T-cell (primary cell): ENCODE data around the gene ALG8. TPM values are rescaled to one million over a fixed set of nuclear protein-coding genes. Genes with fewer than 3 reads are reported as not detected.

Experiments used
- ATAC-seq, 4 experiments: fragments of 200-7000 bp in 3 of 4; fragments of 150-1000 bp in 1 of 4; cut with Tn5 transposase; replicated peaks in 1 of 4; 1 replicate in 3 of 4; 2 replicates in 1 of 4; pipeline ENCODE4 v1.10.0; 2021; ENCODE audit warnings: moderate library complexity in 3 of 4, mild to moderate bottlenecking in 2 of 4, moderate number of reproducible peaks in 1 of 4
- CTCF ChIA-PET, 2 donors: fragments of 300-600 bp; sonication (Branson Sonifier 250); formaldehyde crosslinking; loops; one replicate each; lab custom pipeline; 2022; ENCODE audit warnings: antibody characterized with exemption in 2 of 2; lab: Charles Lee
- POLR2A ChIA-PET, 2 donors: fragments of 300-600 bp; sonication (Branson Sonifier 250); formaldehyde crosslinking; loops; one replicate each; lab custom pipeline; 2022; ENCODE audit warnings: antibody characterized with exemption in 2 of 2; lab: Charles Lee
- DNase-seq, 35 experiments: peaks; one replicate each; pipeline versions ENCODE4 v3.0.0 to v3.0.0-alpha.2; 2013 to 2023
- H3K27ac ChIP-seq: one replicate; pipeline ENCODE4 v1.5.1; 2013; ENCODE audit warnings: low read length
- H3K27me3 ChIP-seq, 2 experiments: replicated peaks in 1 of 2; 1 replicate in 1 of 2; 2 replicates in 1 of 2; pipeline versions ENCODE4 v1.6.1 to v1.7.0; 2013; ENCODE audit warnings: low read length in 1 of 2, mixed read lengths in 1 of 2; ENCODE audit not compliant: control insufficient read depth in 2 of 2, insufficient read depth in 2 of 2; ENCODE audit errors: extremely low read depth in 1 of 2
- H3K36me3 ChIP-seq, 2 donors: 1 replicate in 1 of 2; 2 replicates in 1 of 2; pipeline versions ENCODE4 v1.6.1 to v1.7.0; 2013; ENCODE audit warnings: low read length in 1 of 2; ENCODE audit not compliant: control insufficient read depth in 2 of 2, insufficient read depth in 1 of 2; ENCODE audit errors: extremely low read depth in 1 of 2
- H3K4me1 ChIP-seq, 2 experiments: 1 replicate in 1 of 2; 2 replicates in 1 of 2; pipeline versions ENCODE4 v1.6.1 to v1.7.0; 2013; ENCODE audit warnings: low read length in 2 of 2, mixed read lengths in 1 of 2; ENCODE audit not compliant: insufficient read depth in 2 of 2, control insufficient read depth in 1 of 2; ENCODE audit errors: extremely low read depth in 1 of 2
- H3K4me3 ChIP-seq, 2 donors: 1 replicate in 1 of 2; 2 replicates in 1 of 2; pipeline versions ENCODE4 v1.5.1 to v1.7.0; 2013; ENCODE audit warnings: mild to moderate bottlenecking in 2 of 2, low read length in 1 of 2, moderate library complexity in 1 of 2; ENCODE audit not compliant: control insufficient read depth in 1 of 2; ENCODE audit errors: extremely low read depth in 1 of 2
- H3K9me3 ChIP-seq: 2 replicates; pipeline ENCODE4 v1.7.0; 2013
- H3K27ac Mint-ChIP-seq, 2 donors: one replicate each; pipeline ENCODE4 v1.8.0; 2020 to 2021; ENCODE audit warnings: mild to moderate bottlenecking in 2 of 2, mixed read lengths in 2 of 2
- H3K27me3 Mint-ChIP-seq, 2 donors: one replicate each; pipeline ENCODE4 v1.8.0; 2021 to 2022; ENCODE audit warnings: mixed read lengths in 2 of 2
- H3K36me3 Mint-ChIP-seq: one replicate; pipeline ENCODE4 v1.8.0; 2021; ENCODE audit warnings: mixed read lengths
- H3K4me1 Mint-ChIP-seq, 3 donors: one replicate each; pipeline ENCODE4 v1.8.0; 2020 to 2022; ENCODE audit warnings: mixed read lengths in 3 of 3, mild to moderate bottlenecking in 1 of 3
- H3K4me3 Mint-ChIP-seq, 3 donors: one replicate each; pipeline ENCODE4 v1.8.0; 2020 to 2022; ENCODE audit warnings: mild to moderate bottlenecking in 3 of 3, mixed read lengths in 3 of 3, moderate library complexity in 3 of 3
- H3K9me3 Mint-ChIP-seq, 3 donors: one replicate each; pipeline ENCODE4 v1.8.0; 2020 to 2022; ENCODE audit warnings: mixed read lengths in 3 of 3
- WGBS: methylation state at CpG from one replicate; pipeline ENCODE4 v1.1.5; 2013; ENCODE audit warnings: missing lambda C conversion rate; ENCODE audit not compliant: insufficient coverage; 5-methylcytosine and 5-hydroxymethylcytosine counted together
- total RNA-seq, 35 experiments: library from RNA in 6 of 35; stranded (reverse) in 6 of 35; fragments of 120-200 nt in 1 of 35; gene quantifications; one replicate each; pipeline versions ENCODE4 v1.2.1 to v1.2.4 and lab custom pipeline; 2013 to 2026

Gene ALG8
- total RNA-seq, 5 donors from 2014 or later (not counting 1 experiment from before 2014, with no cell fraction given) = 23.1 to 34.1 (median 31.8) TPM

DNA sequence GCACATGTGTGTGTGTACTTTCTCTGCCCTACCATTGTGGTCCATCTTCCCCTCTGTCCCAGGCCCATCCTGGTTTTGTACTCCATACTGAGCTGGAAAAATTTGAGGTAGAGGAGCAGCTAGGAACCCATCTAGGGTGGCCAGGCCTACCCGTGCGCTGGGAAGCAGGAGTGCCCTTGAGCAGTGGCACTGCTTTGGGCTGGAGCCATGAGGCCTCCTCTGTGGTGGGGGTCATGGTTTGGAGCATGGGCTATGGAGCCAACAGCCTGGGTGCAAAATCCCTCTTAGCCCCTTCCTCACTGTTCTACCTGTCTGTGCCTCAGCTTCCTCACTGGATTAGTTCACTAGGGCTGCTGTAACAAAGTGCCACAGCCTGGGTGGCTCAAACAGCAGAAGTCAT, 21.9 kb upstream of the ALG8 start:
- H3K9me3 Mint-ChIP-seq = no peaks in the 10 kb centered on the region
- DNase-seq = no peak
- Histone ChIP-seq H3K4me3 (no peak overlapping the region), H3K27me3 (no peaks in the 10 kb centered on the region), H3K4me1 (no peaks in the 10 kb centered on the region), H3K27ac (no peak overlapping the region), H3K36me3 (no peaks in the 10 kb centered on the region), H3K9me3 (no peaks in the 10 kb centered on the region)
- no peak overlapping the region for H3K27ac Mint-ChIP-seq
- H3K4me3 Mint-ChIP-seq = no peak overlapping the region
- ChIA-PET CTCF (no interaction called here), POLR2A (no interaction called here)
- 100% methylated on average over 2 of the region's 2 CpGs for WGBS
- ATAC-seq = no peak
- H3K36me3 Mint-ChIP-seq = no peaks in the 10 kb centered on the region
- H3K27me3 Mint-ChIP-seq = no peaks in the 10 kb centered on the region
- H3K4me1 Mint-ChIP-seq = no peaks in the 10 kb centered on the region

DNA sequence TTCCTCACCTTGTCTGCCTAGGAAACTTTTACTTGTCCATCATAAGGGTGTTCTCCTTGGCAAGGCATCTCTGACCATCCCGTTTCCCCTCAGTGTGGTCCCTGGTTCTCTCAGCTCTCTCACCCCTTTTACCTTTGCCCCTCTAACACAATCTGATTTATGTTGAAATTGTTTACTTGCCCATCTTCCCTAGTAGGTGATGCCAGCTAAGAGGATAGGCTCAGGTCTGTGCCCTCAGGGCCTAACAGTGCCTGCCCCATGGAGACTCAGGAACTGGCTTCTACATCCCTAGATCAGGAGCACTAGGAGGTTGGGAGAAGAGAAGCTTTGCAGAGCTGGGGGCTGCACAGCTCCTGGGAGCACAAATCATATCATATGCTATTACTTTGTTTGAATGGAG, 21.1 kb upstream of the ALG8 start:
- Histone ChIP-seq H3K4me3 (no peak overlapping the region), H3K36me3 (no peaks in the 10 kb centered on the region), H3K4me1 (no peaks in the 10 kb centered on the region), H3K9me3 (no peaks in the 10 kb centered on the region), H3K27me3 (no peaks in the 10 kb centered on the region), H3K27ac (no peak overlapping the region)
- ATAC-seq = no peak
- H3K9me3 Mint-ChIP-seq = no peaks in the 10 kb centered on the region
- H3K36me3 Mint-ChIP-seq = no peaks in the 10 kb centered on the region
- ChIA-PET CTCF (interaction anchor here in 1 of 2 donors (0.8 kb wide), 1 partner anchor 113 kb away, joined by 7 read pairs; no protein-coding TSS in a partner anchor), POLR2A (no interaction called here)
- H3K4me3 Mint-ChIP-seq = no peak overlapping the region
- DNase-seq = no peak
- no peaks in the 10 kb centered on the region for H3K27me3 Mint-ChIP-seq
- H3K27ac Mint-ChIP-seq = no peak overlapping the region
- no CpG with 5 or more reads among the region's 1 CpG for WGBS
- H3K4me1 Mint-ChIP-seq = no peaks in the 10 kb centered on the region

DNA sequence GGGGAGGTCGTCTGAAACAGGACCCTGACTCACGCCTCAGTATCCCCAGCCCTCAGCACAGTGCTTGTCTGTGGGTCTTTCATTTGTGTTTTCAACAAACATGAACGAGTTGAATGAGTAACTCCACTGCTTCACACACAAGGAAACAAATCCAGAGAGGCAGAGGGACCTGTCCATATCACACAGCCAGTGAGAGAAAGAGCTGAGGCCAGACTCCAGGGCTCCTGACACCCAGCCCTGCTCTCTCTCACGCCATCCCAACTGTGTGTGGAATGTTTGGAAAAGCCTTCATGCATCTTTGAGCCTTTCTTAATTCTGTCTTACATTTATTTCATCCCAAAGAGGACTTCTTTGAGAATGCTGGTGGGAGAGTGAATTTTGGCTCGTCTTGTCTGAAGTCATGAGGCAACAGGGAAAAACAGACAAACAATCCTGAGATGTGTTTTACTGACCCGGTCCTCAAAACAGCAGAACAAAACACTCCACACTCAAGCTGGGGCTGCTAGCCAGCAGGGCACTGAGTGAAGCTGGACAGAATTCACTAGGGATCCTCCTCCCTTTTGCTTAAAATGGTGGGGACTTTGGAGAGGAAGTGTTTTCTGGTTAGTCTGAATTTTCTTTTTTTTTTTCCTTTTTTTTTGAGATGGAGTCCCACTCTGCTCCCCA, 19.7 kb upstream of the ALG8 start:
- H3K27me3 ChIP-seq = no peaks in the 10 kb centered on the region
- H3K36me3 ChIP-seq = no peaks in the 10 kb centered on the region
- H3K27ac ChIP-seq = no peak overlapping the region
- Mint-ChIP-seq H3K27ac (peak overlapping the region in 1 of 2 donors; percentile 34), H3K9me3 (no peaks in the 10 kb centered on the region), H3K36me3 (no peaks in the 10 kb centered on the region), H3K27me3 (no peaks in the 10 kb centered on the region), H3K4me3 (no peak overlapping the region), H3K4me1 (no peaks in the 10 kb centered on the region)
- H3K4me3 ChIP-seq = no peak overlapping the region
- CTCF ChIA-PET = no interaction called here
- no peak for ATAC-seq
- H3K4me1 ChIP-seq = no peaks in the 10 kb centered on the region
- no CpG with 5 or more reads among the region's 6 CpGs for WGBS
- no peak for DNase-seq
- POLR2A ChIA-PET = interaction anchor here in 1 of 2 donors (0.6 kb wide), 1 partner anchor 41 kb away, joined by 3 read pairs; no protein-coding TSS in a partner anchor
- H3K9me3 ChIP-seq = no peaks in the 10 kb centered on the region

DNA sequence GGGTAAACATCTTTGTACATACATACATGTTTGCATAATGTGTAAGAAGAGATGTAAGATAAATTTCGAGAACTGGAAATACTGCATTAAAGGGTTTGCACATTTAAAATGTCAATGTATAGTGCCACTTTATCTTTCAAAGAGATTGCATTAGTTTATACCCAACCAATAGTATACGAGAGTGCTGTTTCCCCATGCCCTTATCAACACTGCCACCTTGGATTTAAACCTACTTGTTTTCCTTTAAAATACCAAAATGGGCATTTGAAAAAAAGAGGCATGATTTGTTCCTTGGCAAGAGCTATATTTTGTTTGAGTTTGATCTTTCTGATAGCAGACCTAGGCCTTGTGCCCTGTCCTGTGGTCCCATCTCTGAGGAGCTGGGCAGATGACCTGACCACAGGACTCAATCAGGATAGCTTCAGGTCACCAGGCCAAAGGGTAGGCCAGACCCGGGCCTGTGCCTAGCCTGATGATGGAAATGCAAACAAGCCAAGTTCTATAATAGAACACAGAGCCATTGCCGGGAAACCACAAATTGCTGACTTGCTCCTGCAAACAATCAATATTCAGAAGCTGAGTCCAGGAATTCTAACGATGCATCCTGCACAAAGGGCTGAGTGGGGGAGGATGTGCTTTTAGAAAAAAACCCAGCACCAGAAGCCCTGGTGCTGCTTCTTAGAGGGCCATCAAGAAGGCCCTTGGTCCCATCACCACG, 16.9 kb upstream of the ALG8 start:
- Mint-ChIP-seq H3K36me3 (peaks cover 3% of the 10 kb centered on the region), H3K27me3 (no peaks in the 10 kb centered on the region), H3K4me1 (no peaks in the 10 kb centered on the region), H3K4me3 (no peak overlapping the region), H3K9me3 (no peaks in the 10 kb centered on the region), H3K27ac (no peak overlapping the region)
- Histone ChIP-seq H3K36me3 (peaks cover 0 to 2% of the 10 kb centered on the region in 2 donors), H3K27ac (no peak overlapping the region), H3K4me1 (no peaks in the 10 kb centered on the region), H3K27me3 (no peaks in the 10 kb centered on the region), H3K9me3 (no peaks in the 10 kb centered on the region), H3K4me3 (no peak overlapping the region)
- CTCF ChIA-PET = interaction anchor here in 1 of 2 donors (0.6 kb wide), 1 partner anchor 408 kb away, joined by 5 read pairs; no protein-coding TSS in a partner anchor
- no peak for ATAC-seq
- POLR2A ChIA-PET = no interaction called here
- no peak for DNase-seq
- no CpG with 5 or more reads among the region's 6 CpGs for WGBS

DNA sequence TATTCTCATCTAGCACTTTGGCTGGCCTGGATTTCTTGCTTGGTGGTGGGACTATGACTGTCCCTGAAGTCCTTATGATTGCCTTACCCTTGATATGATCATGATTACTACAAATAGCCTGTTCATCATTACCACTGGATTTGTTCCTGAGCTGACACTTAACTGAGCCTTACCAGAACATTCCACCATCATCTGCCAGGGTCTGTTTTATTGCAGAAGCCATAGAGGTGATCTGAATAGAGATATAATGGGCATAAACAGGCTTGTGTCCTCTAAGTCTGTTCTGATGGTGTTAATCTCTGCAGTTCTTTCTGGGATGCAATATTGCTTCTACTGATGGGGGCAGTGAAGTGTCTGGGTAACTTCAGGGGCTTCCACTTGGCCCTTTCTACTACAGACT, 12.4 kb upstream of the ALG8 start:
- no peak overlapping the region for H3K4me3 Mint-ChIP-seq

DNA sequence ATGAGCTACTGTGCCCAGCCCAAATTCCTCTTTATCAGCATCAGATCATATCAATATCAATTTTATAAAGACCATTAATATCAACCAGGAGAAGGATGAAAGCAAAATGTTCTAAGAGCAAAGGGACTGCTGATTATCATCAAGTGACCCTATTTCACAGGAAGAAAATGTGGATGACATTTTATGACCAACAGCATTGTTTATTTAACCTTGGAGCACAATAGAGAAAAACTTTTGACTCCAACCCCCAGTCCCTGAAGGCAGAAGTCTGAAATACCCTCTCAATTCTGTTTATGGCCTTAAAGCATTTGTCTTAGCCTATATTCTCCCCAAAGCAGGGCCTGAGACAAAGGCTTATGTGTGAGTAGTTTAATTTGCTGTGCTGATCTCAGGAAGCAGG, 11.3 kb upstream of the ALG8 start:
- peaks cover 3% of the 10 kb centered on the region for H3K36me3 Mint-ChIP-seq
- CTCF ChIA-PET = interaction anchor here in 1 of 2 donors (1.2 kb wide), 1 partner anchor 52 kb away, joined by 3 read pairs; no protein-coding TSS in a partner anchor

More for the DNA sequence above, 12.4 kb upstream of the ALG8 start:
- Mint-ChIP-seq H3K9me3 (no peaks in the 10 kb centered on the region), H3K36me3 (peaks cover 3% of the 10 kb centered on the region), H3K4me1 (no peaks in the 10 kb centered on the region), H3K27ac (no peak overlapping the region), H3K27me3 (no peaks in the 10 kb centered on the region)
- no peaks in the 10 kb centered on the region for H3K4me1 ChIP-seq
- H3K27me3 ChIP-seq = no peaks in the 10 kb centered on the region
- H3K4me3 ChIP-seq = no peak overlapping the region
- CTCF ChIA-PET = interaction anchor here in 1 of 2 donors (0.7 kb wide), 1 partner anchor 148 kb away, joined by 4 read pairs; no protein-coding TSS in a partner anchor
- peaks cover 0 to 2% of the 10 kb centered on the region in 2 donors for H3K36me3 ChIP-seq
- POLR2A ChIA-PET = no interaction called here
- H3K9me3 ChIP-seq = no peaks in the 10 kb centered on the region
- ATAC-seq (no peak), DNase-seq (no peak)
- no peak overlapping the region for H3K27ac ChIP-seq

More for the DNA sequence above, 11.3 kb upstream of the ALG8 start:
- Histone ChIP-seq H3K27me3 (no peaks in the 10 kb centered on the region), H3K4me3 (no peak overlapping the region), H3K4me1 (no peaks in the 10 kb centered on the region), H3K9me3 (no peaks in the 10 kb centered on the region), H3K27ac (no peak overlapping the region), H3K36me3 (peaks cover 0 to 2% of the 10 kb centered on the region in 2 donors)
- POLR2A ChIA-PET = interaction anchor here in 1 of 2 donors (0.8 kb wide), 1 partner anchor 11 kb away, joined by 3 read pairs; the partner anchor contains the start of gene ALG8
- no peak for DNase-seq
- ATAC-seq = no peak
- Mint-ChIP-seq H3K4me1 (no peaks in the 10 kb centered on the region), H3K4me3 (no peak overlapping the region), H3K27ac (no peak overlapping the region), H3K9me3 (no peaks in the 10 kb centered on the region), H3K27me3 (no peaks in the 10 kb centered on the region)
